Measurements from ENCODE around the gene AK5. TPM values are rescaled to one million over a fixed set of nuclear protein-coding genes. Genes with fewer than 3 reads are reported as not detected.

Gene AK5
- total and polyA plus RNA-seq, 12 donors, result 0.25 to 1.7 (median 0.87) TPM

- H3K36me3 ChIP-seq, result peaks cover 0 to 10% (median 0%) of the 10 kb centered on the region in 9 donors
- ATAC-seq, result no peak
- peaks cover 0 to 16% (median 0%) of the 10 kb centered on the region in 9 donors for H3K4me1 ChIP-seq
- H3K27ac ChIP-seq, result no peak overlapping the region
- 85 to 97% methylated on average over 5 of the region's 5 CpGs for WGBS, 2 donors
- intact Hi-C loops (cut with DNase I), result loop anchor here in 1 of 10 donors (10.0 kb wide), 1 partner anchor 96 kb away; the partner anchor contains the start of gene ZZZ3
- DNase-seq, result no peak
- TF ChIP-seq CTCF (IDR thresholded peaks at IDR 0.05), result no peak
- no peaks in the 10 kb centered on the region for H3K9me3 ChIP-seq
- no peaks in the 10 kb centered on the region for H3K27me3 ChIP-seq
- no peak overlapping the region for H3K4me3 ChIP-seq
Observed at GRCh38 chr1:77589231-77589630, 307.4 kb downstream of the AK5 start.

GRCh38 chr1:77590651-77591050 is 308.8 kb downstream of the AK5 start:
- no peak for TF ChIP-seq CTCF (IDR thresholded peaks at IDR 0.05)
- Histone ChIP-seq H3K27me3 (no peaks in the 10 kb centered on the region), H3K9me3 (no peaks in the 10 kb centered on the region), H3K4me3 (no peak overlapping the region), H3K27ac (peak overlapping the region in 1 of 10 donors; percentile 7), H3K4me1 (peaks cover 0 to 24% (median 0%) of the 10 kb centered on the region in 9 donors), H3K36me3 (peaks cover 0 to 5% (median 0%) of the 10 kb centered on the region in 9 donors)
- intact Hi-C loops (cut with DNase I), result loop anchor here in 1 of 10 donors (10.0 kb wide), 1 partner anchor 94 kb away; the partner anchor contains the start of gene ZZZ3
- no peak for DNase-seq
- WGBS, 2 donors, result 91 to 97% methylated on average over 1 of the region's 1 CpG
- no peak for ATAC-seq

- no peak for ATAC-seq
- H3K27ac ChIP-seq, result no peak overlapping the region
- TF ChIP-seq CTCF (IDR thresholded peaks at IDR 0.05), result no peak
- peaks cover 0 to 24% (median 0%) of the 10 kb centered on the region in 9 donors for H3K4me1 ChIP-seq
- DNase-seq, result no peak
- WGBS, 2 donors, result 99 to 100% methylated on average over 2 of the region's 2 CpGs
- no peaks in the 10 kb centered on the region for H3K9me3 ChIP-seq
- H3K4me3 ChIP-seq, result no peak overlapping the region
- peaks cover 0 to 26% (median 6%) of the 10 kb centered on the region in 9 donors for H3K36me3 ChIP-seq
- intact Hi-C loops (cut with DNase I), result loop anchor here in 1 of 10 donors (10.0 kb wide), 1 partner anchor 92 kb away; the partner anchor contains the start of gene ZZZ3
- H3K27me3 ChIP-seq, result no peaks in the 10 kb centered on the region
Observed at GRCh38 chr1:77592906-77593305, 311.1 kb downstream of the AK5 start.

- no peak overlapping the region for H3K4me3 ChIP-seq
- WGBS, 2 donors, result 18 to 23% methylated on average over 1 of the region's 1 CpG
- peaks cover 0 to 24% (median 0%) of the 10 kb centered on the region in 9 donors for H3K4me1 ChIP-seq
- TF ChIP-seq CTCF (IDR thresholded peaks at IDR 0.05), result no peak
- ATAC-seq (no peak), DNase-seq (no peak)
- H3K27ac ChIP-seq, result no peak overlapping the region
- H3K27me3 ChIP-seq, result no peaks in the 10 kb centered on the region
- H3K9me3 ChIP-seq, result no peaks in the 10 kb centered on the region
- intact Hi-C loops (cut with DNase I), result loop anchor here in 1 of 10 donors (10.0 kb wide), 1 partner anchor 90 kb away; the partner anchor contains the start of gene ZZZ3
- H3K36me3 ChIP-seq, result peaks cover 0 to 26% (median 6%) of the 10 kb centered on the region in 9 donors
Observed at GRCh38 chr1:77594366-77595112, 312.7 kb downstream of the AK5 start.
